Measurements from ENCODE around the gene CALML5.

- TF ChIP-seq EZH2 (IDR thresholded peaks at IDR 0.05; ENCODE audit: low read length, unreplicated experiment): no peak
- TF ChIP-seq CTCF (conservative IDR thresholded peaks at IDR 0.05; ENCODE audit: low read depth, low read length): no peak
Measured at GRCh38 chr10:5510281-5511072, 11.1 kb upstream of the CALML5 start.
